Kidney epithelial cell (primary cell): ENCODE measurements around the gene SPARCL1. TPM values are rescaled to one million over a fixed set of nuclear protein-coding genes. Genes with fewer than 3 reads are reported as not detected.

ENCODE experiments used
- DNase-seq: peaks from one replicate; pipeline ENCODE4 v3.0.0-alpha.2; 2010; ENCODE audit warnings: low read depth
- H3K27me3 ChIP-seq: 2 replicates; pipeline ENCODE4 v1.6.0; 2011; ENCODE audit warnings: low read length; ENCODE audit not compliant: control insufficient read depth, insufficient read depth
- H3K36me3 ChIP-seq: 2 replicates; pipeline ENCODE4 v1.5.1; 2011; ENCODE audit warnings: low read length; ENCODE audit not compliant: control insufficient read depth, insufficient read depth
- H3K4me3 ChIP-seq: 2 replicates; pipeline ENCODE4 v1.5.1; 2011; ENCODE audit warnings: low read depth, mild to moderate bottlenecking, control low read depth, low read length
- CTCF ChIP-seq: IDR thresholded peaks from 2 replicates; pipeline ENCODE4 v1.5.1; 2011; ENCODE audit warnings: mild to moderate bottlenecking, moderate library complexity, low read length, control low read depth, inconsistent platforms; ENCODE audit not compliant: insufficient read depth, poor library complexity, severe bottlenecking
- total RNA-seq: library from RNA; depleted of rRNA; stranded (reverse); fragments of >200 nt; gene quantifications from 2 replicates; pipeline ENCODE4 v1.2.3, GENCODE V29; 2015

The SPARCL1 gene
- total RNA-seq, 1 donor from 2014 or later, result not detected

- no peaks in the 10 kb centered on the region for H3K36me3 ChIP-seq
- TF ChIP-seq CTCF, result no peak
- H3K27me3 ChIP-seq, result no peaks in the 10 kb centered on the region
- no peak for DNase-seq
- H3K4me3 ChIP-seq, result no peak overlapping the region
These were observed 38.0 kb upstream of the SPARCL1 start for GRCh38 chr4:87567191-87567590.

- DNase-seq, result no peak
These were observed 37.1 kb upstream of the SPARCL1 start for GRCh38 chr4:87566276-87566675.

GRCh38 chr4:87565746-87566145, 36.6 kb upstream of the SPARCL1 start:
- Histone ChIP-seq H3K36me3 (no peaks in the 10 kb centered on the region), H3K27me3 (no peaks in the 10 kb centered on the region), H3K4me3 (no peak overlapping the region)
- no peak for DNase-seq
- no peak for TF ChIP-seq CTCF

More at GRCh38 chr4:87566276-87566675, 37.1 kb upstream of the SPARCL1 start:
- no peaks in the 10 kb centered on the region for H3K27me3 ChIP-seq
- TF ChIP-seq CTCF, result no peak
- no peak overlapping the region for H3K4me3 ChIP-seq
- no peaks in the 10 kb centered on the region for H3K36me3 ChIP-seq

GRCh38 chr4:87560802-87561201, 31.6 kb upstream of the SPARCL1 start:
- Histone ChIP-seq H3K36me3 (no peaks in the 10 kb centered on the region), H3K27me3 (no peaks in the 10 kb centered on the region), H3K4me3 (no peak overlapping the region)
- DNase-seq, result no peak
- no peak for TF ChIP-seq CTCF

GRCh38 chr4:87559090-87559837, 30.1 kb upstream of the SPARCL1 start:
- no peak for TF ChIP-seq CTCF
- H3K4me3 ChIP-seq, result no peak overlapping the region
- no peak for DNase-seq
- H3K36me3 ChIP-seq, result no peaks in the 10 kb centered on the region
- no peaks in the 10 kb centered on the region for H3K27me3 ChIP-seq

GRCh38 chr4:87557348-87557747, 28.2 kb upstream of the SPARCL1 start:
- no peak for TF ChIP-seq CTCF
- H3K4me3 ChIP-seq, result no peak overlapping the region
- no peaks in the 10 kb centered on the region for H3K27me3 ChIP-seq
- no peak for DNase-seq
- no peaks in the 10 kb centered on the region for H3K36me3 ChIP-seq
